MM.1S (cell line): ENCODE measurements around the gene GRHL3.

Source experiments
- DNase-seq: peaks from one replicate; pipeline ENCODE4 v3.0.0-alpha.2; 2015
- H2AFZ ChIP-seq: fragments of 300-600 bp; sonication (generic); 2 replicates; pipeline ENCODE4 v1.6.0; 2016; ENCODE audit warnings: antibody characterized with exemption, low read length
- H3F3A ChIP-seq: fragments of 300-600 bp; sonication (generic); 2 replicates; pipeline ENCODE4 v1.6.1; 2016; ENCODE audit warnings: mild to moderate bottlenecking, antibody characterized with exemption, low read length, moderate library complexity, mixed read lengths; ENCODE audit not compliant: insufficient read depth
- H3K27ac ChIP-seq: fragments of 300-600 bp; sonication (generic); 2 replicates; pipeline ENCODE4 v1.5.1; 2016; ENCODE audit warnings: mild to moderate bottlenecking, low read length
- H3K27me3 ChIP-seq: fragments of 300-600 bp; sonication (generic); replicated peaks from 2 replicates; pipeline ENCODE4 v1.6.0; 2016; ENCODE audit warnings: low read length; ENCODE audit not compliant: insufficient read depth
- H3K36me3 ChIP-seq: fragments of 300-600 bp; sonication (generic); replicated peaks from 2 replicates; pipeline ENCODE4 v1.6.1; 2016; ENCODE audit warnings: mild to moderate bottlenecking, low read length, mixed read lengths; ENCODE audit not compliant: insufficient read depth
- H3K4me1 ChIP-seq: fragments of 300-600 bp; sonication (generic); 2 replicates; pipeline ENCODE4 v1.6.1; 2016; ENCODE audit warnings: low read length, mixed read lengths
- H3K4me2 ChIP-seq: fragments of 300-600 bp; sonication (generic); 2 replicates; pipeline ENCODE4 v1.6.0; 2016; ENCODE audit warnings: low read depth, low read length
- H3K4me3 ChIP-seq: fragments of 300-600 bp; sonication (generic); 2 replicates; pipeline ENCODE4 v1.5.1; 2016; ENCODE audit warnings: low read length, mixed read lengths
- H3K79me2 ChIP-seq: fragments of 300-600 bp; sonication (generic); 2 replicates; pipeline ENCODE4 v1.6.1; 2016; ENCODE audit warnings: mixed run types, low read length, mixed read lengths
- H3K9ac ChIP-seq: fragments of 300-600 bp; sonication (generic); 2 replicates; pipeline ENCODE4 v1.6.1; 2016; ENCODE audit warnings: low read length, mixed read lengths
- H3K9me2 ChIP-seq: fragments of 300-600 bp; sonication (generic); replicated peaks from 2 replicates; pipeline ENCODE4 v1.6.1; 2016; ENCODE audit warnings: mild to moderate bottlenecking, low read length, mixed read lengths; ENCODE audit not compliant: insufficient read depth
- H3K9me3 ChIP-seq: fragments of 300-600 bp; sonication (generic); replicated peaks from 2 replicates; pipeline ENCODE4 v1.6.1; 2016; ENCODE audit warnings: mild to moderate bottlenecking, low read length, mixed read lengths; ENCODE audit not compliant: insufficient read depth
- H4K20me1 ChIP-seq: fragments of 300-600 bp; sonication (generic); 2 replicates; pipeline ENCODE4 v1.6.1; 2016; ENCODE audit warnings: mild to moderate bottlenecking, low read length, moderate library complexity, mixed read lengths; ENCODE audit not compliant: insufficient read depth
- EZH2 ChIP-seq: fragments of 300-600 bp; sonication (generic); optimal IDR thresholded peaks from 2 replicates; pipeline ENCODE3; 2017; ENCODE audit warnings: low read depth, mild to moderate bottlenecking, antibody characterized with exemption, low read length, mixed read lengths
- EZH2phosphoT487 ChIP-seq: fragments of 300-600 bp; sonication (generic); IDR thresholded peaks from 2 replicates; pipeline ENCODE4 v1.6.1; 2018; ENCODE audit warnings: antibody characterized with exemption, low read length
- TF ChIP-seq, protein P1 (sequence below): fragments of 300-600 bp; sonication (generic); IDR thresholded peaks from 2 replicates; pipeline ENCODE4 v1.5.1; 2016; ENCODE audit warnings: antibody characterized with exemption, low read length, mixed read lengths

Gene GRHL3

DNA sequence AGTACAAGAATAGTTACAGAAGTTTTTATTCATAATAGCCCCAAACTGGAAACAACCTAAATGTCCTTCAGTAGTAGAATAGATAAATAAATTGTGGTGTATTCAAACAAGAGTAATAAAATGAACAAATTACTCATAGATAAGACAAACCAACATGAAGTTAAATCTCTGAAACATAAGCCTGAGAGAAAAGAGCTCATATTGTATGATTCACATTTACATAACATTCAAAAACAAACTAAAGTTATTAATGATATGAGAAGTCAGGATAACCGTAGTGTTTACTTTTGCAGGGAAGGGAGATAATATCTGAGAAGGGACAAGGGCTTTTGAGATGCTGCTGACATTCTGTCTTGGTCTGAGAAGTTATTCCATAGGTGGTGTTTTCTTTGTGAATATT is 80.9 kb downstream of the GRHL3 start:
- H3K36me3 ChIP-seq, result no peaks in the 10 kb centered on the region
- no peaks in the 10 kb centered on the region for H3F3A ChIP-seq
- TF ChIP-seq EZH2phosphoT487 (no peak), EZH2 (no peak)
- TF ChIP-seq, protein P1, sequence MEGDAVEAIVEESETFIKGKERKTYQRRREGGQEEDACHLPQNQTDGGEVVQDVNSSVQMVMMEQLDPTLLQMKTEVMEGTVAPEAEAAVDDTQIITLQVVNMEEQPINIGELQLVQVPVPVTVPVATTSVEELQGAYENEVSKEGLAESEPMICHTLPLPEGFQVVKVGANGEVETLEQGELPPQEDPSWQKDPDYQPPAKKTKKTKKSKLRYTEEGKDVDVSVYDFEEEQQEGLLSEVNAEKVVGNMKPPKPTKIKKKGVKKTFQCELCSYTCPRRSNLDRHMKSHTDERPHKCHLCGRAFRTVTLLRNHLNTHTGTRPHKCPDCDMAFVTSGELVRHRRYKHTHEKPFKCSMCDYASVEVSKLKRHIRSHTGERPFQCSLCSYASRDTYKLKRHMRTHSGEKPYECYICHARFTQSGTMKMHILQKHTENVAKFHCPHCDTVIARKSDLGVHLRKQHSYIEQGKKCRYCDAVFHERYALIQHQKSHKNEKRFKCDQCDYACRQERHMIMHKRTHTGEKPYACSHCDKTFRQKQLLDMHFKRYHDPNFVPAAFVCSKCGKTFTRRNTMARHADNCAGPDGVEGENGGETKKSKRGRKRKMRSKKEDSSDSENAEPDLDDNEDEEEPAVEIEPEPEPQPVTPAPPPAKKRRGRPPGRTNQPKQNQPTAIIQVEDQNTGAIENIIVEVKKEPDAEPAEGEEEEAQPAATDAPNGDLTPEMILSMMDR, result no peak
- no peaks in the 10 kb centered on the region for H4K20me1 ChIP-seq
- no peak overlapping the region for H2AFZ ChIP-seq
- H3K79me2 ChIP-seq, result no peaks in the 10 kb centered on the region
- H3K9ac ChIP-seq, result no peak overlapping the region
- no peaks in the 10 kb centered on the region for H3K27me3 ChIP-seq
- H3K4me2 ChIP-seq, result no peak overlapping the region
- H3K9me2 ChIP-seq, result no peaks in the 10 kb centered on the region
- H3K27ac ChIP-seq, result no peak overlapping the region
- no peak for DNase-seq
- H3K9me3 ChIP-seq, result no peaks in the 10 kb centered on the region
- no peaks in the 10 kb centered on the region for H3K4me1 ChIP-seq
- H3K4me3 ChIP-seq, result no peak overlapping the region

DNA sequence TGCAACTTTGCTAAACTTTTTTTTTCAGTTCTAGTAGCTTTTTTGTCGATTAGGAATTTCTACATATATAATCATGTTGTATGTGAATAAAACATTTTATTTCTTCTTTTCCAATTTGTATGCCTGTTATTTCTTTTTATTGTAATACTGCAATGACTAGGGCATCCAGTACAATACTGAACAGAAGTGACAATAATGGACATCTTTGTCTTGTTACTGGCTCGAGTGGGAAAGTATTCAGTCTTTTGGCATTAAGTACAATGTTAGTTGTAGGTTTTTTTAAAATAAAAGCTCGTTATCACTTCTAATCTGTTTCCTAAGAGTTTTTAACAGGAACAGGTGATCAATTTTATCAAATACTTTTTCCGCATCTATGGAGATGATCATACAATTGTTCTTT is 84.6 kb downstream of the GRHL3 start:
- no peak overlapping the region for H3K4me2 ChIP-seq
- H3K27me3 ChIP-seq, result no peaks in the 10 kb centered on the region
- H3K79me2 ChIP-seq, result no peaks in the 10 kb centered on the region
- H3F3A ChIP-seq, result no peaks in the 10 kb centered on the region
- H3K9me3 ChIP-seq, result no peaks in the 10 kb centered on the region
- no peak overlapping the region for H3K27ac ChIP-seq
- DNase-seq, result no peak
- no peak overlapping the region for H3K4me3 ChIP-seq
- H3K4me1 ChIP-seq, result no peaks in the 10 kb centered on the region
- H3K9ac ChIP-seq, result no peak overlapping the region
- no peak overlapping the region for H2AFZ ChIP-seq
- TF ChIP-seq EZH2phosphoT487 (no peak), EZH2 (no peak)
- TF ChIP-seq, protein P1, result no peak
- H3K36me3 ChIP-seq, result no peaks in the 10 kb centered on the region
- no peaks in the 10 kb centered on the region for H3K9me2 ChIP-seq
- no peaks in the 10 kb centered on the region for H4K20me1 ChIP-seq
